Measurements from ENCODE around the gene SNX5. TPM values are rescaled to one million over a fixed set of nuclear protein-coding genes. Genes with fewer than 3 reads are reported as not detected.

Gene SNX5
- total and polyA plus RNA-seq, 2 donors (not counting 1 experiment from before 2014, with no cell fraction given): 97.8 to 128 TPM

DNA sequence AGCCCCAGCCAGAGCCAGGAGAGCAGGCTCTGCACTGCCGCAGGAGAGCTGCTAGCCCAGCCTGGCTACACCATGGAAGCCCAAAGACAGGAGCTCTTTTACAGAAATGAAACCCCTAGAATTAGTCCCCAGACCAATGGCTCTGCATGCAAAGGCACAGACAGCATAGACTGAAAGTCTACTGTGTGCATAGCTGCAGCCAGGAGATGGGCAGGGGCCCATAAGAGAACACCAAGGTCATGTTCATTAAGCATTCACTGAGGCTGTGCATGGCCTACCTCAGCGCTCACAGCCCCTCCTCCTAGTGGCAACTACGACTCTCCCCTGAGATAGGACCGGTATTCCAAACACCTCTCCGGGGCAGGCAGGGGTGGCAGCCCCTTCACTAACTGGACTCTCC is 34.9 kb downstream of the SNX5 start:
- TF ChIP-seq, protein P1, sequence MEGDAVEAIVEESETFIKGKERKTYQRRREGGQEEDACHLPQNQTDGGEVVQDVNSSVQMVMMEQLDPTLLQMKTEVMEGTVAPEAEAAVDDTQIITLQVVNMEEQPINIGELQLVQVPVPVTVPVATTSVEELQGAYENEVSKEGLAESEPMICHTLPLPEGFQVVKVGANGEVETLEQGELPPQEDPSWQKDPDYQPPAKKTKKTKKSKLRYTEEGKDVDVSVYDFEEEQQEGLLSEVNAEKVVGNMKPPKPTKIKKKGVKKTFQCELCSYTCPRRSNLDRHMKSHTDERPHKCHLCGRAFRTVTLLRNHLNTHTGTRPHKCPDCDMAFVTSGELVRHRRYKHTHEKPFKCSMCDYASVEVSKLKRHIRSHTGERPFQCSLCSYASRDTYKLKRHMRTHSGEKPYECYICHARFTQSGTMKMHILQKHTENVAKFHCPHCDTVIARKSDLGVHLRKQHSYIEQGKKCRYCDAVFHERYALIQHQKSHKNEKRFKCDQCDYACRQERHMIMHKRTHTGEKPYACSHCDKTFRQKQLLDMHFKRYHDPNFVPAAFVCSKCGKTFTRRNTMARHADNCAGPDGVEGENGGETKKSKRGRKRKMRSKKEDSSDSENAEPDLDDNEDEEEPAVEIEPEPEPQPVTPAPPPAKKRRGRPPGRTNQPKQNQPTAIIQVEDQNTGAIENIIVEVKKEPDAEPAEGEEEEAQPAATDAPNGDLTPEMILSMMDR (IDR thresholded peaks at IDR 0.05): no peak
- no peak for TF ChIP-seq EZH2 (IDR thresholded peaks at IDR 0.05; ENCODE audit: borderline replicate concordance, insufficient read depth, low read depth, low read length, poor library complexity, severe bottlenecking)
- H3K27ac ChIP-seq (ENCODE audit: low read length in 2 of 2): no peak overlapping the region
- intact Hi-C loops (cut with micrococcal nuclease): no loop called here
- H3K79me2 ChIP-seq (ENCODE audit: control insufficient read depth, insufficient read depth, low read length): no peaks in the 10 kb centered on the region
- no peak overlapping the region for H2AFZ ChIP-seq (ENCODE audit: insufficient read depth, low read depth, low read length, poor library complexity, severe bottlenecking)
- DNase-seq: no peak
- H3K9me3 Mint-ChIP-seq (ENCODE audit: insufficient read depth): no peaks in the 10 kb centered on the region
- H3K4me2 ChIP-seq (replicated peaks; ENCODE audit: low read depth, low read length, poor library complexity, severe bottlenecking): no peak overlapping the region
- WGBS (ENCODE audit: insufficient coverage): 79% methylated on average over 5 of the region's 5 CpGs
- H3K9ac ChIP-seq (ENCODE audit: low read length): no peak overlapping the region
- CTCF ChIA-PET: no interaction called here
- H4K20me1 ChIP-seq (ENCODE audit: control insufficient read depth, insufficient read depth, low read length, poor library complexity, severe bottlenecking): no peaks in the 10 kb centered on the region
- no peak overlapping the region for H3K27ac Mint-ChIP-seq
- POLR2A ChIA-PET: no interaction called here
- H3K9me3 ChIP-seq (ENCODE audit: control extremely low read depth in 1 of 3, control insufficient read depth in 2 of 3, insufficient read depth in 1 of 3, low read length in 2 of 3): peaks cover 0 to 5% (median 0%) of the 10 kb centered on the region in 3 donors
- no peak overlapping the region for H3K4me3 Mint-ChIP-seq
- H3K36me3 ChIP-seq (replicated peaks in 1 of 2; ENCODE audit: control extremely low read depth in 1 of 2, control insufficient read depth in 1 of 2, extremely low read depth in 1 of 2, insufficient read depth in 2 of 2, low read length in 1 of 2): no peaks in the 10 kb centered on the region
- H3K4me1 Mint-ChIP-seq: peaks cover 3% of the 10 kb centered on the region
- peaks cover 0 to 7% (median 2%) of the 10 kb centered on the region in 4 experiments for H3K27me3 ChIP-seq (replicated peaks in 1 of 4; ENCODE audit: control extremely low read depth in 1 of 4, control insufficient read depth in 3 of 4, insufficient read depth in 4 of 4, low read length in 3 of 4)
- H3K4me3 ChIP-seq (ENCODE audit: control extremely low read depth in 1 of 5, extremely low read depth in 1 of 5, insufficient read depth in 1 of 5, low read depth in 2 of 5, low read length in 4 of 5): no peak overlapping the region
- peaks cover 3 to 6% of the 10 kb centered on the region in 2 donors for H3K4me1 ChIP-seq (ENCODE audit: control insufficient read depth in 2 of 2, insufficient read depth in 2 of 2, low read length in 2 of 2)
- no peak for ATAC-seq (ENCODE audit: low read depth)
- peaks cover 4% of the 10 kb centered on the region for H3K27me3 Mint-ChIP-seq

DNA sequence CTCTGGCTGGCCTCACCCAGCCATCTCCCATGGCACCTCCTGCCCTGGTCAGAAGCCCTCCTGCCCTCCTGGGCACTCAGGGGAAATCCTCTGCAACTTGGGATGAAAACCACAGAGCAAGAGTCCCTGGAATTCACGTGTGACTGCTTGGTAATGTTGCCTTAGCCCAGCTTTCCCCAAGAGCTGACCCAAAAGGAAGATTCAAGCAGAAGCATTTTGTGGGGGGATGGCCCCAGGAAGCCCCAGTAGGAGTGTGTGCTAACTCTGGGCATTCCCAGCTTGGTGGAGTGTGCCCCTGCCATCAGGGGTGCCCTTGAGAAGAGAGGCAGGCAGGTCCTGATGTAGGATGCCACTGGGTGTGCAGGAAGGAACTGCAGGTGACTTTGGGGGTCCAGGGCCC is 35.5 kb downstream of the SNX5 start:
- ATAC-seq (ENCODE audit: low read depth): no peak
- no peak overlapping the region for H3K9ac ChIP-seq (ENCODE audit: low read length)
- no peaks in the 10 kb centered on the region for H3K79me2 ChIP-seq (ENCODE audit: control insufficient read depth, insufficient read depth, low read length)
- WGBS (ENCODE audit: insufficient coverage): 60% methylated on average over 1 of the region's 1 CpG
- peaks cover 0 to 5% (median 0%) of the 10 kb centered on the region in 3 donors for H3K9me3 ChIP-seq (ENCODE audit: control extremely low read depth in 1 of 3, control insufficient read depth in 2 of 3, insufficient read depth in 1 of 3, low read length in 2 of 3)
- no peak overlapping the region for H3K4me3 Mint-ChIP-seq
- H3K4me1 ChIP-seq (ENCODE audit: control insufficient read depth in 2 of 2, insufficient read depth in 2 of 2, low read length in 2 of 2): peaks cover 4 to 8% of the 10 kb centered on the region in 2 donors
- CTCF ChIA-PET: no interaction called here
- H3K9me3 Mint-ChIP-seq (ENCODE audit: insufficient read depth): no peaks in the 10 kb centered on the region
- peaks cover 7% of the 10 kb centered on the region for H3K4me1 Mint-ChIP-seq
- no peak overlapping the region for H3K27ac Mint-ChIP-seq
- no peaks in the 10 kb centered on the region for H4K20me1 ChIP-seq (ENCODE audit: control insufficient read depth, insufficient read depth, low read length, poor library complexity, severe bottlenecking)
- no peaks in the 10 kb centered on the region for H3K36me3 ChIP-seq (replicated peaks in 1 of 2; ENCODE audit: control extremely low read depth in 1 of 2, control insufficient read depth in 1 of 2, extremely low read depth in 1 of 2, insufficient read depth in 2 of 2, low read length in 1 of 2)
- TF ChIP-seq, protein P1 (IDR thresholded peaks at IDR 0.05): no peak
- no peak for TF ChIP-seq EZH2 (IDR thresholded peaks at IDR 0.05; ENCODE audit: borderline replicate concordance, insufficient read depth, low read depth, low read length, poor library complexity, severe bottlenecking)
- POLR2A ChIA-PET: no interaction called here
- H3K4me3 ChIP-seq (ENCODE audit: control extremely low read depth in 1 of 5, extremely low read depth in 1 of 5, insufficient read depth in 1 of 5, low read depth in 2 of 5, low read length in 4 of 5): no peak overlapping the region
- no peak overlapping the region for H3K27ac ChIP-seq (ENCODE audit: low read length in 2 of 2)
- no peak overlapping the region for H3K4me2 ChIP-seq (replicated peaks; ENCODE audit: low read depth, low read length, poor library complexity, severe bottlenecking)
- peaks cover 8% of the 10 kb centered on the region for H3K27me3 Mint-ChIP-seq
- intact Hi-C loops (cut with micrococcal nuclease): no loop called here
- no peak overlapping the region for H2AFZ ChIP-seq (ENCODE audit: insufficient read depth, low read depth, low read length, poor library complexity, severe bottlenecking)
- DNase-seq: no peak
- peaks cover 0 to 13% (median 5%) of the 10 kb centered on the region in 4 experiments for H3K27me3 ChIP-seq (replicated peaks in 1 of 4; ENCODE audit: control extremely low read depth in 1 of 4, control insufficient read depth in 3 of 4, insufficient read depth in 4 of 4, low read length in 3 of 4)
